OCI-LY1 (cell line): Measurements from ENCODE around the gene UGGT1.

ENCODE experiments used
- EZH2 ChIP-seq: fragments of 200-600 bp; sonication (generic), shearing (Covaris generic); IDR thresholded peaks from 2 replicates; pipeline ENCODE4 v1.8.0; 2017; ENCODE audit warnings: borderline replicate concordance, mixed run types, mild to moderate bottlenecking, antibody characterized with exemption, low read length, moderate library complexity, mixed read lengths
- TF ChIP-seq, protein P1 (sequence below): fragments of 200-600 bp; sonication (generic), shearing (Covaris generic); IDR thresholded peaks from 2 replicates; pipeline ENCODE4 v1.5.1; 2017; ENCODE audit warnings: mild to moderate bottlenecking, antibody characterized with exemption, low read length, moderate library complexity, mixed read lengths

DNA sequence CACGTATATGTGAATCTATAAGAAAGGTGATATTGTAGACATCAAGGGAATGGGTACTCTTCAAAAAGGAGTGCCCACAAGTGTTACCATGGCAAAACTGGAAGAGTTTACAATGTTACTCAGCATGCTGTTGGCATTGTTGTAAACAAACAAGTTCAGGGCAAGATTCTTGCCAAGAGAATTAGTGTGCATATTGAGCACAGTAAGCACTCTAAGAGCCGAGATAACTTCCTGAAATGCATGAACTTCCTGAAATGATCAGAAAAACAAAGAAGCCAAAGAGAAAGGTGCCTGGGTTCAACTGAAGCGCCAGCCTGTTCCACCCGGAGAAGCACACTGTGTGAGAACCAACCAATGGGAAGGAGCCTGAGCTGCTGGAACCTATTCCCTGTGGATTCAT lies 126.7 kb downstream of the UGGT1 start:
- TF ChIP-seq, protein P1, sequence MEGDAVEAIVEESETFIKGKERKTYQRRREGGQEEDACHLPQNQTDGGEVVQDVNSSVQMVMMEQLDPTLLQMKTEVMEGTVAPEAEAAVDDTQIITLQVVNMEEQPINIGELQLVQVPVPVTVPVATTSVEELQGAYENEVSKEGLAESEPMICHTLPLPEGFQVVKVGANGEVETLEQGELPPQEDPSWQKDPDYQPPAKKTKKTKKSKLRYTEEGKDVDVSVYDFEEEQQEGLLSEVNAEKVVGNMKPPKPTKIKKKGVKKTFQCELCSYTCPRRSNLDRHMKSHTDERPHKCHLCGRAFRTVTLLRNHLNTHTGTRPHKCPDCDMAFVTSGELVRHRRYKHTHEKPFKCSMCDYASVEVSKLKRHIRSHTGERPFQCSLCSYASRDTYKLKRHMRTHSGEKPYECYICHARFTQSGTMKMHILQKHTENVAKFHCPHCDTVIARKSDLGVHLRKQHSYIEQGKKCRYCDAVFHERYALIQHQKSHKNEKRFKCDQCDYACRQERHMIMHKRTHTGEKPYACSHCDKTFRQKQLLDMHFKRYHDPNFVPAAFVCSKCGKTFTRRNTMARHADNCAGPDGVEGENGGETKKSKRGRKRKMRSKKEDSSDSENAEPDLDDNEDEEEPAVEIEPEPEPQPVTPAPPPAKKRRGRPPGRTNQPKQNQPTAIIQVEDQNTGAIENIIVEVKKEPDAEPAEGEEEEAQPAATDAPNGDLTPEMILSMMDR: no peak
- no peak for TF ChIP-seq EZH2
